HepG2 (cell line): Measurements from ENCODE around the gene EPO. TPM values are rescaled to one million over a fixed set of nuclear protein-coding genes. Genes with fewer than 3 reads are reported as not detected.

ENCODE experiments used
- ATAC-seq: fragments of 200-7000 bp; cut with Tn5 transposase; 3 replicates; pipeline ENCODE4 v1.9.1; 2020; ENCODE audit warnings: mild to moderate bottlenecking, moderate library complexity
- BruUV-seq: library from RNA; stranded (reverse); fragments of 400-500 nt; replicated peaks from 2 replicates; lab custom pipeline; 2021; lab: Mats Ljungman, UMichigan
- CTCF ChIA-PET: fragments of 300-600 bp; formaldehyde crosslinking; extraction: SDS; loops from one replicate; lab custom pipeline; 2021; ENCODE audit warnings: low total read pairs, inconsistent platforms, low intra/inter-chr PET ratio; lab: Yijun Ruan, JAX
- POLR2A ChIA-PET: fragments of 350-600 bp; sonication (Branson Sonifier 250); formaldehyde crosslinking; loops from one replicate; lab custom pipeline; 2020; ENCODE audit warnings: antibody characterized with exemption, inconsistent platforms; lab: Yijun Ruan, JAX
- DNase-seq: peaks from one replicate; pipeline ENCODE4 v3.0.0-alpha.2; 2015; ENCODE audit warnings: low spot score
- FAIRE-seq: peaks from 3 replicates; lab custom pipeline; 2011; peaks lifted over from hg19 to GRCh38; lab: Jason Lieb, UNC
- H2AFZ ChIP-seq: one replicate; pipeline ENCODE4 v1.6.1; 2011; ENCODE audit warnings: low read length, inconsistent platforms
- H3K27ac ChIP-seq: fragments of 300-600 bp; 3 replicates; pipeline ENCODE4 v1.8.0; 2011; ENCODE audit warnings: mixed run types, mild to moderate bottlenecking, mixed read lengths, low read length, inconsistent platforms; ENCODE audit not compliant: insufficient read depth; ENCODE audit errors: extremely low read length
- H3K27me3 ChIP-seq, 2 experiments: fragments of 200-600 bp in 1 of 2; 2 replicates in 1 of 2; 3 replicates in 1 of 2; pipeline versions ENCODE4 v1.6.0 to v1.8.0; 2011; ENCODE audit warnings: low read length in 2 of 2, mild to moderate bottlenecking in 2 of 2, moderate library complexity in 2 of 2, inconsistent platforms in 1 of 2; ENCODE audit not compliant: insufficient read depth in 2 of 2, control insufficient read depth in 1 of 2
- H3K36me3 ChIP-seq, 2 experiments: fragments of 200-600 bp in 1 of 2; replicated peaks in 1 of 2; 2 replicates in 1 of 2; 3 replicates in 1 of 2; pipeline versions ENCODE4 v1.5.1 to v1.8.0; 2011; ENCODE audit warnings: low read length in 2 of 2, inconsistent platforms in 1 of 2; ENCODE audit not compliant: insufficient read depth in 2 of 2, control insufficient read depth in 1 of 2
- H3K4me1 ChIP-seq: 2 replicates; pipeline ENCODE4 v1.5.1; 2012; ENCODE audit warnings: low read length, inconsistent platforms; ENCODE audit not compliant: insufficient read depth
- H3K4me2 ChIP-seq: 2 replicates; pipeline ENCODE4 v1.6.0; 2011; ENCODE audit warnings: low read depth, low read length, inconsistent platforms
- H3K4me3 ChIP-seq, 3 experiments: fragments of 200-600 bp in 1 of 3; sonication (generic), shearing (Covaris generic) in 1 of 3; replicated peaks in 1 of 3; 2 replicates each; pipeline ENCODE4 v1.5.1; 2011 to 2016; ENCODE audit warnings: low read length in 3 of 3, inconsistent platforms in 2 of 3, low read depth in 2 of 3, mild to moderate bottlenecking in 2 of 3, control low read depth in 1 of 3, mixed read lengths in 1 of 3; ENCODE audit not compliant: insufficient read depth in 1 of 3
- H3K79me2 ChIP-seq: one replicate; pipeline ENCODE4 v1.6.1; 2011; ENCODE audit warnings: low read length, inconsistent platforms; ENCODE audit not compliant: insufficient read depth
- H3K9ac ChIP-seq: 2 replicates; pipeline ENCODE4 v1.6.0; 2011; ENCODE audit warnings: mild to moderate bottlenecking, low read depth, low read length, inconsistent platforms; ENCODE audit not compliant: insufficient read depth
- H3K9me3 ChIP-seq: 2 replicates; pipeline ENCODE4 v1.5.1; 2012; ENCODE audit warnings: mild to moderate bottlenecking, low read length
- H4K20me1 ChIP-seq: 2 replicates; pipeline ENCODE4 v1.6.0; 2011; ENCODE audit warnings: inconsistent platforms, mild to moderate bottlenecking, low read length, moderate library complexity; ENCODE audit not compliant: insufficient read depth
- ARNT ChIP-seq: fragments of 450-650 bp; IDR thresholded peaks from 2 replicates; pipeline ENCODE4 v1.6.1; 2017
- MAF1 ChIP-seq: sonication (generic); formaldehyde crosslinking; IDR thresholded peaks from 2 replicates; pipeline ENCODE4 v1.5.0; 2020; ENCODE audit warnings: missing genetic modification reagents, borderline replicate concordance
- MIER3 ChIP-seq: IDR thresholded peaks from 2 replicates; pipeline ENCODE4 v1.6.1; 2016; ENCODE audit warnings: missing compliant biosample characterization, borderline replicate concordance
- MTA3 ChIP-seq: sonication (generic); formaldehyde crosslinking; IDR thresholded peaks from 2 replicates; pipeline ENCODE4 v1.4.0; 2020; ENCODE audit warnings: missing genetic modification reagents
- RCOR2 ChIP-seq: IDR thresholded peaks from 2 replicates; pipeline ENCODE4 v1.6.1; 2016; ENCODE audit warnings: missing biosample characterization, missing genetic modification reagents
- REL ChIP-seq: sonication (generic); formaldehyde crosslinking; conservative IDR thresholded peaks from 2 replicates; pipeline ENCODE4 v1.8.0; 2022; ENCODE audit warnings: mild to moderate bottlenecking, missing genetic modification reagents, moderate library complexity
- SP5 ChIP-seq: IDR thresholded peaks from 2 replicates; pipeline ENCODE4 v1.6.1; 2016; ENCODE audit warnings: low read depth, borderline replicate concordance
- ZNF589 ChIP-seq: sonication (generic); formaldehyde crosslinking; conservative IDR thresholded peaks from 2 replicates; pipeline ENCODE4 v1.8.0; 2022; ENCODE audit warnings: mild to moderate bottlenecking, moderate library complexity, missing genetic modification reagents
- WGBS: methylation state at CpG from one replicate; pipeline ENCODE4 v1.1.6; 2017; ENCODE audit warnings: low lambda C conversion rate; 5-methylcytosine and 5-hydroxymethylcytosine counted together
- in situ Hi-C: cut with HindIII; loops from 2 replicates; pipeline ENCODE4 v1.10.0; 2017; ENCODE audit warnings: low pct_unique_long_range_greater_than_20kb; ENCODE audit not compliant: extremely low pct_ligation_motif_present
- intact Hi-C: fragments of 100-400 bp; cut with micrococcal nuclease; formaldehyde crosslinking; loops from one replicate; pipeline ENCODE4 v1.10.0; 2022; ENCODE audit not compliant: unreplicated experiment
- polyA plus RNA-seq, 8 experiments: library from polyadenylated mRNA; depleted of rRNA in 3 of 8; stranded (reverse) in 7 of 8; unstranded in 1 of 8; fragments of >200 nt; fragmentation: Illumina TruSeq in 4 of 8; extraction: Trizol in 4 of 8; gene quantifications; 2 replicates each; pipeline versions ENCODE4 v1.2.1 to v1.2.3, GENCODE V29; 2011 to 2016; ENCODE audit warnings: low read depth in 4 of 8, missing spikeins in 1 of 8, mixed read lengths in 1 of 8; ENCODE audit not compliant: insufficient read depth in 1 of 8
- total RNA-seq, 5 experiments: library from RNA; depleted of rRNA; stranded (reverse); fragments of >200 nt; fragmentation: Illumina TruSeq; extraction: Trizol; gene quantifications; 2 replicates each; pipeline ENCODE4 v1.2.3, GENCODE V29; 2016; ENCODE audit warnings: low read depth in 1 of 5
- TF ChIP-seq, protein P1 (sequence below): sonication (generic); formaldehyde crosslinking; IDR thresholded peaks from 2 replicates; pipeline ENCODE4 v1.4.0; 2020; ENCODE audit warnings: missing genetic modification reagents, mild to moderate bottlenecking, borderline replicate concordance
- TF ChIP-seq, protein P2 (sequence below): sonication (generic); formaldehyde crosslinking; IDR thresholded peaks from 2 replicates; pipeline ENCODE4 v1.4.0; 2020; ENCODE audit warnings: missing genetic modification reagents

The EPO gene
- total and polyA plus RNA-seq, 2 of the 13 experiments (the other 11 are each of a cell fraction or from before 2014, with no cell fraction given): 10.3 to 25.7 TPM

DNA sequence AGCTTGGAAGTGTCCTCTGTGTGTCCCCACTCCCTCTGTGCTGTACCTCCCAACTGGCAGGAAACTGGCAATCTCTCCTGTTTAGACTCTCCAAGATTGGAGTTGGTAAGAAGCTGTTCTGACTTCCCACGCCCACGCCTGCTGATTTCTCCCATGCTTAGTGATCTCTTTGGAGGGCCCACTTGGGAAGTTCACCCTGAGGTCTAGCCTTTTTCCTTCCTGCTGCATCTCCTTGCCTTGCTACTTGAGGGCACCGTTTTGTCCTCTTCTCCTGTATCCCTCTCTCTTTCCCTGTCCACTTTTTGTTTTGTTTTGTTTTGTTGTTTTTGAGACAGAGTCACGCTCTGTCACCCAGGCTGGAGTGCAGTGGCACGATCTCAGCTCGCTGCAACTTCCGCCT is 48.5 kb downstream of the EPO start:
- Histone ChIP-seq H3K36me3 (no peaks in the 10 kb centered on the region), H2AFZ (no peak overlapping the region), H3K27ac (no peak overlapping the region), H3K27me3 (peaks cover 0 to 17% of the 10 kb centered on the region in 2 experiments; a peak in 4 of 5 replicates), H3K79me2 (no peaks in the 10 kb centered on the region), H3K4me3 (no peak overlapping the region), H3K9ac (no peak overlapping the region), H3K4me1 (peaks cover 14% of the 10 kb centered on the region), H3K9me3 (no peaks in the 10 kb centered on the region), H4K20me1 (no peaks in the 10 kb centered on the region), H3K4me2 (no peak overlapping the region)
- no TSS peak for BruUV-seq
- DNase-seq (no peak), ATAC-seq (no peak), FAIRE-seq (no peak)
- intact Hi-C loops: no loop called here
- 58% methylated on average over 7 of the region's 7 CpGs for WGBS
- CTCF ChIA-PET: no interaction called here
- in situ Hi-C loops: loop anchor here (25.0 kb wide), 1 partner anchor 294 kb away; no protein-coding TSS in a partner anchor
- POLR2A ChIA-PET: no interaction called here
- TF ChIP-seq RCOR2 (CRISPR knock-in tag): no peak
- no peak for TF ChIP-seq REL (CRISPR knock-in tag)
- TF ChIP-seq, protein P1, sequence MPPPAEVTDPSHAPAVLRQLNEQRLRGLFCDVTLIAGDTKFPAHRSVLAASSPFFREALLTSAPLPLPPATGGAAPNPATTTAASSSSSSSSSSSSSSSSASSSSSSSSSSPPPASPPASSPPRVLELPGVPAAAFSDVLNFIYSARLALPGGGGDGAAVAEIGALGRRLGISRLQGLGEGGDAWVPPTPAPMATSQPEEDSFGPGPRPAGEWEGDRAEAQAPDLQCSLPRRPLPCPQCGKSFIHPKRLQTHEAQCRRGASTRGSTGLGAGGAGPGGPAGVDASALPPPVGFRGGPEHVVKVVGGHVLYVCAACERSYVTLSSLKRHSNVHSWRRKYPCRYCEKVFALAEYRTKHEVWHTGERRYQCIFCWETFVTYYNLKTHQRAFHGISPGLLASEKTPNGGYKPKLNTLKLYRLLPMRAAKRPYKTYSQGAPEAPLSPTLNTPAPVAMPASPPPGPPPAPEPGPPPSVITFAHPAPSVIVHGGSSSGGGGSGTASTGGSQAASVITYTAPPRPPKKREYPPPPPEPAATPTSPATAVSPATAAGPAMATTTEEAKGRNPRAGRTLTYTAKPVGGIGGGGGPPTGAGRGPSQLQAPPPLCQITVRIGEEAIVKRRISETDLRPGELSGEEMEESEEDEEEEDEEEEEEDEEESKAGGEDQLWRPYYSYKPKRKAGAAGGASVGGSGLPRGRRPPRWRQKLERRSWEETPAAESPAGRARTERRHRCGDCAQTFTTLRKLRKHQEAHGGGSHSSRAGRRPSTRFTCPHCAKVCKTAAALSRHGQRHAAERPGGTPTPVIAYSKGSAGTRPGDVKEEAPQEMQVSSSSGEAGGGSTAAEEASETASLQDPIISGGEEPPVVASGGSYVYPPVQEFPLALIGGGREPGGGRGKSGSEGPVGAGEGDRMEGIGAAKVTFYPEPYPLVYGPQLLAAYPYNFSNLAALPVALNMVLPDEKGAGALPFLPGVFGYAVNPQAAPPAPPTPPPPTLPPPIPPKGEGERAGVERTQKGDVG: no peak
- no peak for TF ChIP-seq MTA3
- TF ChIP-seq, protein P2, sequence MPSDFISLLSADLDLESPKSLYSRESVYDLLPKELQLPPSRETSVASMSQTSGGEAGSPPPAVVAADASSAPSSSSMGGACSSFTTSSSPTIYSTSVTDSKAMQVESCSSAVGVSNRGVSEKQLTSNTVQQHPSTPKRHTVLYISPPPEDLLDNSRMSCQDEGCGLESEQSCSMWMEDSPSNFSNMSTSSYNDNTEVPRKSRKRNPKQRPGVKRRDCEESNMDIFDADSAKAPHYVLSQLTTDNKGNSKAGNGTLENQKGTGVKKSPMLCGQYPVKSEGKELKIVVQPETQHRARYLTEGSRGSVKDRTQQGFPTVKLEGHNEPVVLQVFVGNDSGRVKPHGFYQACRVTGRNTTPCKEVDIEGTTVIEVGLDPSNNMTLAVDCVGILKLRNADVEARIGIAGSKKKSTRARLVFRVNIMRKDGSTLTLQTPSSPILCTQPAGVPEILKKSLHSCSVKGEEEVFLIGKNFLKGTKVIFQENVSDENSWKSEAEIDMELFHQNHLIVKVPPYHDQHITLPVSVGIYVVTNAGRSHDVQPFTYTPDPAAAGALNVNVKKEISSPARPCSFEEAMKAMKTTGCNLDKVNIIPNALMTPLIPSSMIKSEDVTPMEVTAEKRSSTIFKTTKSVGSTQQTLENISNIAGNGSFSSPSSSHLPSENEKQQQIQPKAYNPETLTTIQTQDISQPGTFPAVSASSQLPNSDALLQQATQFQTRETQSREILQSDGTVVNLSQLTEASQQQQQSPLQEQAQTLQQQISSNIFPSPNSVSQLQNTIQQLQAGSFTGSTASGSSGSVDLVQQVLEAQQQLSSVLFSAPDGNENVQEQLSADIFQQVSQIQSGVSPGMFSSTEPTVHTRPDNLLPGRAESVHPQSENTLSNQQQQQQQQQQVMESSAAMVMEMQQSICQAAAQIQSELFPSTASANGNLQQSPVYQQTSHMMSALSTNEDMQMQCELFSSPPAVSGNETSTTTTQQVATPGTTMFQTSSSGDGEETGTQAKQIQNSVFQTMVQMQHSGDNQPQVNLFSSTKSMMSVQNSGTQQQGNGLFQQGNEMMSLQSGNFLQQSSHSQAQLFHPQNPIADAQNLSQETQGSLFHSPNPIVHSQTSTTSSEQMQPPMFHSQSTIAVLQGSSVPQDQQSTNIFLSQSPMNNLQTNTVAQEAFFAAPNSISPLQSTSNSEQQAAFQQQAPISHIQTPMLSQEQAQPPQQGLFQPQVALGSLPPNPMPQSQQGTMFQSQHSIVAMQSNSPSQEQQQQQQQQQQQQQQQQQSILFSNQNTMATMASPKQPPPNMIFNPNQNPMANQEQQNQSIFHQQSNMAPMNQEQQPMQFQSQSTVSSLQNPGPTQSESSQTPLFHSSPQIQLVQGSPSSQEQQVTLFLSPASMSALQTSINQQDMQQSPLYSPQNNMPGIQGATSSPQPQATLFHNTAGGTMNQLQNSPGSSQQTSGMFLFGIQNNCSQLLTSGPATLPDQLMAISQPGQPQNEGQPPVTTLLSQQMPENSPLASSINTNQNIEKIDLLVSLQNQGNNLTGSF (CRISPR knock-in tag): no peak
- no peak for TF ChIP-seq SP5 (CRISPR knock-in tag)
- TF ChIP-seq ARNT: no peak
- no peak for TF ChIP-seq ZNF589 (CRISPR knock-in tag)
- TF ChIP-seq MAF1 (CRISPR knock-in tag): no peak
- TF ChIP-seq MIER3 (CRISPR knock-in tag): no peak
- TF ChIP-seq, all 625 proteins: peak for 0
